Measurements from ENCODE around the gene MECR. TPM values are rescaled to one million over a fixed set of nuclear protein-coding genes. Genes with fewer than 3 reads are reported as not detected.

Gene MECR
- total RNA-seq, 1 experiment from 2014 or later: 42.9 TPM

GRCh38 chr1:29239142-29239541 lies 8.4 kb upstream of the MECR start:
- no peak for ATAC-seq
- no peak overlapping the region for H2AFZ ChIP-seq (ENCODE audit: low read depth, low read length, poor library complexity, severe bottlenecking)
- H3K9me3 ChIP-seq (ENCODE audit: control insufficient read depth in 1 of 2, insufficient read depth in 1 of 2, low read depth in 1 of 2, low read length in 2 of 2): no peaks in the 10 kb centered on the region
- intact Hi-C loops (cut with micrococcal nuclease): loop anchor here (5.0 to 10.0 kb wide), 7 partner anchors 136 to 1676 kb away; no protein-coding TSS in a partner anchor
- TF ChIP-seq ELF1 (IDR thresholded peaks at IDR 0.05; ENCODE audit: borderline replicate concordance, low read depth) (no peak), CBX3 (IDR thresholded peaks at IDR 0.05; ENCODE audit: low read depth) (no peak), EGR1 (IDR thresholded peaks at IDR 0.05; ENCODE audit: low read depth) (no peak), CTCF (IDR thresholded peaks at IDR 0.05 in 2 of 3, conservative IDR thresholded peaks at IDR 0.05 in 1 of 3; ENCODE audit: borderline replicate concordance in 1 of 3, insufficient read depth in 1 of 3, low read depth in 2 of 3, low read length in 2 of 3) (no peak), REST (IDR thresholded peaks at IDR 0.05; ENCODE audit: low read depth) (no peak), POLR2AphosphoS5 (IDR thresholded peaks at IDR 0.05; ENCODE audit: low read depth, low read length) (no peak), ZFX (IDR thresholded peaks at IDR 0.05) (no peak), EZH2 (IDR thresholded peaks at IDR 0.05) (no peak), SP1 (IDR thresholded peaks at IDR 0.05; ENCODE audit: low read depth) (no peak; the same call in 1 of the 2 replicates), ZBTB33 (IDR thresholded peaks at IDR 0.05; ENCODE audit: extremely low read depth, insufficient replicate concordance, low read length) (no peak), SRF (IDR thresholded peaks at IDR 0.05; ENCODE audit: low read depth) (no peak), EZH2phosphoT487 (IDR thresholded peaks at IDR 0.05; ENCODE audit: borderline replicate concordance) (no peak), RAD21 (IDR thresholded peaks at IDR 0.05; ENCODE audit: low read depth) (no peak), YY1 (IDR thresholded peaks at IDR 0.05; ENCODE audit: extremely low read depth, insufficient replicate concordance, low read depth, low read length) (no peak), POLR2A (IDR thresholded peaks at IDR 0.05; ENCODE audit: borderline replicate concordance, extremely low read depth, insufficient read depth, insufficient read length) (no peak), ZNF274 (IDR thresholded peaks at IDR 0.05; ENCODE audit: low read depth, low read length) (no peak), TCF7L2 (IDR thresholded peaks at IDR 0.05; ENCODE audit: borderline replicate concordance, extremely low read depth, insufficient read depth, insufficient read length) (no peak)
- no peaks in the 10 kb centered on the region for H3K27me3 ChIP-seq (ENCODE audit: insufficient read depth, low read length)
- ChIA-PET RAD21 (ENCODE audit: low non-redundant PET in 1 of 2, low total read pairs in 2 of 2, uncharacterized antibody in 2 of 2, unreplicated experiment in 2 of 2) (interaction anchor here in 1 of 2 experiments (0.6 kb wide), 1 partner anchor 610 kb away, joined by 4 read pairs; no protein-coding TSS in a partner anchor), POLR2A (no interaction called here), CTCF (interaction anchor here (1.3 kb wide), 1 partner anchor 93 kb away, joined by 3 read pairs; no protein-coding TSS in a partner anchor)
- H3K9me2 ChIP-seq (ENCODE audit: insufficient read depth): no peaks in the 10 kb centered on the region
- peak overlapping the region; percentile 84 for H3K4me2 ChIP-seq (ENCODE audit: low read length)
- H3K36me3 ChIP-seq (ENCODE audit: control insufficient read depth in 1 of 2, insufficient read depth in 2 of 2, low read length in 2 of 2): no peaks in the 10 kb centered on the region
- peak overlapping the region; percentile 53 for H3K27ac ChIP-seq (ENCODE audit: low read depth, low read length)
- H3K4me1 ChIP-seq (ENCODE audit: control insufficient read depth in 1 of 2, insufficient read depth in 2 of 2, low read length in 2 of 2): peaks cover 17 to 31% of the 10 kb centered on the region in 2 experiments
- H3K79me2 ChIP-seq (ENCODE audit: insufficient read depth, low read length): peaks cover 17% of the 10 kb centered on the region; the same call in 1 of the 2 replicates
- no peak for DNase-seq (ENCODE audit: low read depth, low spot score)
- TSS peak; percentile 22 for BruUV-seq (replicated peaks)
- no peak overlapping the region for H3K9ac ChIP-seq (ENCODE audit: low read length)
- H4K20me1 ChIP-seq (ENCODE audit: insufficient read depth): no peaks in the 10 kb centered on the region
- H3K4me3 ChIP-seq (replicated peaks in 1 of 2; ENCODE audit: low read depth in 1 of 2, low read length in 2 of 2): peak overlapping the region in 1 of 2 experiments; percentile 64; a peak in 2 of 4 replicates
